ENCODE measurements around the gene HS3ST5.

Gene HS3ST5

GRCh38 chr6:114342826-114343781 lies at the start of gene HS3ST5:
Gene HS3ST5 (minus strand): TSS chr6:114343023. CDS start chr6:114062845, 280,178 bp downstream.
- no peak for DNase-seq

GRCh38 chr6:114390176-114390575 lies 47.4 kb upstream of the HS3ST5 start:
- DNase-seq, result no peak

- DNase-seq, result no peak
Observed at GRCh38 chr6:114389111-114389510, 46.3 kb upstream of the HS3ST5 start.

GRCh38 chr6:114382406-114382805 lies 39.6 kb upstream of the HS3ST5 start:
- no peak for DNase-seq

GRCh38 chr6:114377881-114378280 lies 35.1 kb upstream of the HS3ST5 start:
- no peak for DNase-seq

GRCh38 chr6:114376611-114377175 lies 33.9 kb upstream of the HS3ST5 start:
- DNase-seq, result no peak

GRCh38 chr6:114375541-114376192 lies 32.8 kb upstream of the HS3ST5 start:
- no peak for DNase-seq

GRCh38 chr6:114367315-114367961 lies 24.6 kb upstream of the HS3ST5 start:
- DNase-seq, result no peak

GRCh38 chr6:114366899-114367298 lies 24.1 kb upstream of the HS3ST5 start:
- DNase-seq, result no peak

GRCh38 chr6:114364301-114364700 lies 21.5 kb upstream of the HS3ST5 start:
- no peak for DNase-seq

GRCh38 chr6:114362957-114363356 lies 20.1 kb upstream of the HS3ST5 start:
- DNase-seq, result no peak

- no peak for DNase-seq
Observed at GRCh38 chr6:114362396-114362795, 19.6 kb upstream of the HS3ST5 start.

- DNase-seq, result no peak
Observed at GRCh38 chr6:114361036-114361435, 18.2 kb upstream of the HS3ST5 start.

- no peak for DNase-seq
Observed at GRCh38 chr6:114355300-114355699, 12.5 kb upstream of the HS3ST5 start.

- no peak for DNase-seq
Observed at GRCh38 chr6:114354482-114354881, 11.7 kb upstream of the HS3ST5 start.

- no peak for DNase-seq
Observed at GRCh38 chr6:114346451-114346850, 3.6 kb upstream of the HS3ST5 start.

GRCh38 chr6:114344971-114345275 lies 2.1 kb upstream of the HS3ST5 start:
- no peak for DNase-seq

- DNase-seq, result no peak
Observed at GRCh38 chr6:114344246-114344970, 1.6 kb upstream of the HS3ST5 start.

GRCh38 chr6:114343782-114344144 lies 940 bp upstream of the HS3ST5 start:
- DNase-seq, result no peak

- no peak for DNase-seq
Observed at GRCh38 chr6:114342086-114342825, 567 bp downstream of the HS3ST5 start.

GRCh38 chr6:114339706-114340105 lies 3.1 kb downstream of the HS3ST5 start:
- DNase-seq, result no peak

- DNase-seq, result no peak
Observed at GRCh38 chr6:114334237-114334636, 8.6 kb downstream of the HS3ST5 start.
